ENCODE data around the gene SPSB1. TPM values are rescaled to one million over a fixed set of nuclear protein-coding genes. Genes with fewer than 3 reads are reported as not detected.

Gene SPSB1
- total and polyA plus RNA-seq, 2 of the 4 experiments (the other 2 are of a cell fraction), result 16.7 to 19.8 TPM

DNA sequence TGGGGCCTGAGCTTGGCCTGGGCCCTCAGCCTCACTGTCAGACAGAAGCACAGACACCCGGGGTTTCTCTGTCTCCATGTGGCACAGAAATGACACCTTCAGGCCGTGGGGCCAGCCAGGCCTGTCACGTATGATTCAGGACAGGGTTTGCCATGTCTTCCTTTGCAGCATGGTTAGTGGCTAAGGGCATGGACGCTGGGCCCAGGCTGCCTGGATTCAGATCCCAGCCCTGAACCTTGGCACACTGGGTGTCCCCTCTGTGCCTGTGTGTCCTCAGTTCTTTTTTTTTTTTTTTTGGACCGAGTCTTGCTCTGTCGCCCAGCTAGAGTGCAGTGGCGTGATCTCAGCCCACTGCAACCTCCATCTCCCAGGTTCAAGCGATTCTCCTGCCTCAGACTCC, 73.6 kb downstream of the SPSB1 start:
- in situ Hi-C loops (cut with MboI; ENCODE audit: low sequenced_read_pairs) (no loop called here), dilution Hi-C loops (cut with HindIII; ENCODE audit: low sequenced_read_pairs, unreplicated experiment) (no loop called here), intact Hi-C loops (cut with micrococcal nuclease) (no loop called here)
- no peak overlapping the region for H3K27ac ChIP-seq (ENCODE audit: insufficient read depth, low read length)
- H3K79me1 ChIP-seq (ENCODE audit: low read depth in 1 of 2, low read length in 2 of 2), result peaks cover 18 to 71% of the 10 kb centered on the region in 2 experiments
- peaks cover 5% of the 10 kb centered on the region; the same call in 1 of the 2 replicates for H3K4me1 ChIP-seq (ENCODE audit: control insufficient read depth, insufficient read depth, low read length)
- no peak overlapping the region for H2BK20ac ChIP-seq (ENCODE audit: low read depth, low read length)
- no peak overlapping the region for H3K18ac ChIP-seq (ENCODE audit: low read depth, low read length)
- ATAC-seq (ENCODE audit: low read depth) (no peak), DNase-seq (no peak)
- no peaks in the 10 kb centered on the region for H3K27me3 ChIP-seq (ENCODE audit: control insufficient read depth, insufficient read depth, low read length)
- H3K9me1 ChIP-seq (ENCODE audit: insufficient read depth, low read length), result peaks cover 23% of the 10 kb centered on the region
- no peak overlapping the region for H2BK120ac ChIP-seq (ENCODE audit: low read depth, low read length)
- ChIA-PET CTCF (no interaction called here), POLR2A (ENCODE audit: unreplicated experiment) (no interaction called here)
- H3K4me2 ChIP-seq (ENCODE audit: low read depth, low read length), result no peak overlapping the region
- no peak overlapping the region for H3K4me3 ChIP-seq (ENCODE audit: insufficient read depth, low read depth, low read length)
- H2BK5ac ChIP-seq (ENCODE audit: low read depth, low read length, poor library complexity, severe bottlenecking), result no peak overlapping the region
- H3K56ac ChIP-seq (ENCODE audit: extremely low read depth, insufficient read depth, low read length), result no peak overlapping the region
- H3K4ac ChIP-seq (ENCODE audit: low read depth, low read length), result no peak overlapping the region
- H2BK15ac ChIP-seq (ENCODE audit: low read depth, low read length), result no peak overlapping the region
- no peak overlapping the region for H3K14ac ChIP-seq (replicated peaks; ENCODE audit: low read depth, low read length)
- H3K23ac ChIP-seq (ENCODE audit: low read depth, low read length), result no peak overlapping the region
- no peak overlapping the region for H4K91ac ChIP-seq (ENCODE audit: insufficient read depth, low read depth, low read length)
- no peak overlapping the region for H4K8ac ChIP-seq (ENCODE audit: low read depth in 2 of 2, low read length in 2 of 2)
- no peak for TF ChIP-seq BHLHE40 (IDR thresholded peaks at IDR 0.05; ENCODE audit: low read depth, low read length)
- no peak for TF ChIP-seq MXI1 (IDR thresholded peaks at IDR 0.05; ENCODE audit: borderline replicate concordance, low read depth, low read length)
- TF ChIP-seq NFE2L2 (IDR thresholded peaks at IDR 0.05; ENCODE audit: low read depth, low read length), result no peak
- TF ChIP-seq, protein P1, sequence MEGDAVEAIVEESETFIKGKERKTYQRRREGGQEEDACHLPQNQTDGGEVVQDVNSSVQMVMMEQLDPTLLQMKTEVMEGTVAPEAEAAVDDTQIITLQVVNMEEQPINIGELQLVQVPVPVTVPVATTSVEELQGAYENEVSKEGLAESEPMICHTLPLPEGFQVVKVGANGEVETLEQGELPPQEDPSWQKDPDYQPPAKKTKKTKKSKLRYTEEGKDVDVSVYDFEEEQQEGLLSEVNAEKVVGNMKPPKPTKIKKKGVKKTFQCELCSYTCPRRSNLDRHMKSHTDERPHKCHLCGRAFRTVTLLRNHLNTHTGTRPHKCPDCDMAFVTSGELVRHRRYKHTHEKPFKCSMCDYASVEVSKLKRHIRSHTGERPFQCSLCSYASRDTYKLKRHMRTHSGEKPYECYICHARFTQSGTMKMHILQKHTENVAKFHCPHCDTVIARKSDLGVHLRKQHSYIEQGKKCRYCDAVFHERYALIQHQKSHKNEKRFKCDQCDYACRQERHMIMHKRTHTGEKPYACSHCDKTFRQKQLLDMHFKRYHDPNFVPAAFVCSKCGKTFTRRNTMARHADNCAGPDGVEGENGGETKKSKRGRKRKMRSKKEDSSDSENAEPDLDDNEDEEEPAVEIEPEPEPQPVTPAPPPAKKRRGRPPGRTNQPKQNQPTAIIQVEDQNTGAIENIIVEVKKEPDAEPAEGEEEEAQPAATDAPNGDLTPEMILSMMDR (conservative IDR thresholded peaks at IDR 0.05; ENCODE audit: low read depth, low read length), result no peak
- TF ChIP-seq RFX5 (IDR thresholded peaks at IDR 0.05; ENCODE audit: low read depth, low read length), result no peak
- no peak for TF ChIP-seq ELK1 (IDR thresholded peaks at IDR 0.05; ENCODE audit: borderline replicate concordance, low read depth, low read length)
- no peak for TF ChIP-seq MAFK (IDR thresholded peaks at IDR 0.05; ENCODE audit: low read depth, low read length)
- no peak for TF ChIP-seq FOS (IDR thresholded peaks at IDR 0.05; ENCODE audit: low read depth, low read length)
- no peak for TF ChIP-seq CHD1 (IDR thresholded peaks at IDR 0.05; ENCODE audit: low read depth, low read length)
- TF ChIP-seq, protein P2, sequence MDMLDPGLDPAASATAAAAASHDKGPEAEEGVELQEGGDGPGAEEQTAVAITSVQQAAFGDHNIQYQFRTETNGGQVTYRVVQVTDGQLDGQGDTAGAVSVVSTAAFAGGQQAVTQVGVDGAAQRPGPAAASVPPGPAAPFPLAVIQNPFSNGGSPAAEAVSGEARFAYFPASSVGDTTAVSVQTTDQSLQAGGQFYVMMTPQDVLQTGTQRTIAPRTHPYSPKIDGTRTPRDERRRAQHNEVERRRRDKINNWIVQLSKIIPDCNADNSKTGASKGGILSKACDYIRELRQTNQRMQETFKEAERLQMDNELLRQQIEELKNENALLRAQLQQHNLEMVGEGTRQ (IDR thresholded peaks at IDR 0.05; ENCODE audit: low read depth, low read length), result no peak
- H2AFZ ChIP-seq (replicated peaks; ENCODE audit: low read length, poor library complexity), result no peak overlapping the region
- H3K36me3 ChIP-seq (ENCODE audit: control insufficient read depth, insufficient read depth, low read length), result peaks cover 16% of the 10 kb centered on the region
- peaks cover 65% of the 10 kb centered on the region for H4K20me1 ChIP-seq (ENCODE audit: insufficient read depth, low read length)
- BruUV-seq (replicated peaks), result no TSS peak
- no peak overlapping the region for H4K5ac ChIP-seq (ENCODE audit: low read depth, low read length)
- no peak overlapping the region for H2AK5ac ChIP-seq (ENCODE audit: low read depth, low read length)
- H3K9ac ChIP-seq (ENCODE audit: low read depth, low read length), result no peak overlapping the region
- no peak overlapping the region for H2AK9ac ChIP-seq (replicated peaks; ENCODE audit: low read depth, low read length, poor library complexity)
- WGBS, 2 experiments (ENCODE audit: extremely low coverage in 2 of 2, insufficient read length in 1 of 2), result 92% methylated on average over 2 of the region's 8 CpGs; no CpG with 5 or more reads in 1 of the 2 experiments
- H3K9me3 ChIP-seq (ENCODE audit: control insufficient read depth, insufficient read depth, low read length), result no peaks in the 10 kb centered on the region

Measured in IMR-90 (cell line).